A673 (cell line): ENCODE measurements around the gene NR1H2.

Experiments used
- EZH2 ChIP-seq: fragments of 200-600 bp; sonication (generic); IDR thresholded peaks from 2 replicates; pipeline ENCODE4 v1.6.1; 2017; ENCODE audit warnings: borderline replicate concordance, low read depth, mild to moderate bottlenecking, mixed read lengths, antibody characterized with exemption, low read length; ENCODE audit not compliant: poor library complexity, severe bottlenecking
- TF ChIP-seq, protein P1 (sequence below): fragments of 300-800, 200-600 bp; sonication (generic); conservative IDR thresholded peaks from 2 replicates; pipeline ENCODE4 v1.5.1; 2017; ENCODE audit warnings: low read depth, mild to moderate bottlenecking, antibody characterized with exemption, low read length, moderate library complexity, mixed read lengths

GRCh38 chr19:50383852-50384684, 7.8 kb downstream of the NR1H2 start, which contains the start of gene POLD1:
- TF ChIP-seq, protein P1, sequence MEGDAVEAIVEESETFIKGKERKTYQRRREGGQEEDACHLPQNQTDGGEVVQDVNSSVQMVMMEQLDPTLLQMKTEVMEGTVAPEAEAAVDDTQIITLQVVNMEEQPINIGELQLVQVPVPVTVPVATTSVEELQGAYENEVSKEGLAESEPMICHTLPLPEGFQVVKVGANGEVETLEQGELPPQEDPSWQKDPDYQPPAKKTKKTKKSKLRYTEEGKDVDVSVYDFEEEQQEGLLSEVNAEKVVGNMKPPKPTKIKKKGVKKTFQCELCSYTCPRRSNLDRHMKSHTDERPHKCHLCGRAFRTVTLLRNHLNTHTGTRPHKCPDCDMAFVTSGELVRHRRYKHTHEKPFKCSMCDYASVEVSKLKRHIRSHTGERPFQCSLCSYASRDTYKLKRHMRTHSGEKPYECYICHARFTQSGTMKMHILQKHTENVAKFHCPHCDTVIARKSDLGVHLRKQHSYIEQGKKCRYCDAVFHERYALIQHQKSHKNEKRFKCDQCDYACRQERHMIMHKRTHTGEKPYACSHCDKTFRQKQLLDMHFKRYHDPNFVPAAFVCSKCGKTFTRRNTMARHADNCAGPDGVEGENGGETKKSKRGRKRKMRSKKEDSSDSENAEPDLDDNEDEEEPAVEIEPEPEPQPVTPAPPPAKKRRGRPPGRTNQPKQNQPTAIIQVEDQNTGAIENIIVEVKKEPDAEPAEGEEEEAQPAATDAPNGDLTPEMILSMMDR = no peak
- no peak for TF ChIP-seq EZH2
